Transverse colon (tissue), 4 donors: ENCODE results near the gene KRT5.

Source experiments
- CTCF ChIP-seq, 5 experiments: fragments of 200-600 bp in 3 of 5; fragments of 450-650 bp in 2 of 5; sonication (generic) in 3 of 5; IDR thresholded peaks; 1 replicate in 2 of 5; 2 replicates in 3 of 5; pipeline ENCODE4 v1.5.1; 2016 to 2017; ENCODE audit warnings: antibody characterized with exemption in 5 of 5, inconsistent platforms in 3 of 5, mild to moderate bottlenecking in 2 of 5, moderate library complexity in 1 of 5
- EP300 ChIP-seq: sonication (generic); formaldehyde crosslinking; IDR thresholded peaks from one replicate; pipeline ENCODE4 v1.6.1; 2017; ENCODE audit warnings: antibody characterized with exemption, low read depth
- POLR2A ChIP-seq: fragments of 450-650 bp; IDR thresholded peaks from one replicate; pipeline ENCODE4 v1.6.1; 2016; ENCODE audit warnings: antibody characterized with exemption, mild to moderate bottlenecking, moderate library complexity
- POLR2AphosphoS5 ChIP-seq, 3 donors: sonication (generic); formaldehyde crosslinking; IDR thresholded peaks; one replicate each; pipeline ENCODE4 v1.6.1; 2016; ENCODE audit warnings: antibody characterized with exemption in 3 of 3

- TF ChIP-seq CTCF (IDR thresholded peaks at IDR 0.05) (no peak), POLR2A (no peak), EP300 (no peak), POLR2AphosphoS5 (IDR thresholded peaks at IDR 0.05) (no peak)
Observed at GRCh38 chr12:52551216-52551865, 31.1 kb upstream of the KRT5 start.
